SK-N-SH treated with all-trans-retinoic acid at 6 μM for 48 hours (cell line): ENCODE measurements around the gene VGLL2.

Experiments used
- BACH2 ChIP-seq: fragments of 250-450 bp; sonication (Bioruptor Pico); IDR thresholded peaks from 2 replicates; pipeline ENCODE4 v1.9.0; 2021; ENCODE audit warnings: mild to moderate bottlenecking, borderline replicate concordance
- CSDC2 ChIP-seq: fragments of 250-450 bp; sonication (Bioruptor Pico); IDR thresholded peaks from 2 replicates; pipeline ENCODE4 v1.5.0; 2020; ENCODE audit warnings: mild to moderate bottlenecking, moderate library complexity
- ESRRG ChIP-seq: fragments of 250-450 bp; sonication (Bioruptor Pico); IDR thresholded peaks from 2 replicates; pipeline ENCODE4 v1.6.1; 2021; ENCODE audit warnings: mild to moderate bottlenecking
- ISL1 ChIP-seq: fragments of 250-450 bp; sonication (Bioruptor Pico); IDR thresholded peaks from 2 replicates; pipeline ENCODE4 v2.1.2; 2022; ENCODE audit warnings: mild to moderate bottlenecking, moderate library complexity
- OSR1 ChIP-seq: fragments of 250-450 bp; sonication (Bioruptor Pico); IDR thresholded peaks from 2 replicates; pipeline ENCODE4 v1.8.0; 2022; ENCODE audit warnings: moderate library complexity, mild to moderate bottlenecking, inconsistent platforms
- RARB ChIP-seq: fragments of 250-450 bp; sonication (Bioruptor Pico); IDR thresholded peaks from 2 replicates; pipeline ENCODE4 v1.8.0; 2021; ENCODE audit warnings: mild to moderate bottlenecking, moderate library complexity
- ZFP30 ChIP-seq: fragments of 450-650 bp; formaldehyde crosslinking; IDR thresholded peaks from 2 replicates; pipeline ENCODE4 v1.5.0; 2022; ENCODE audit warnings: mild to moderate bottlenecking, moderate library complexity
- ZNF70 ChIP-seq: fragments of 450-650 bp; formaldehyde crosslinking; IDR thresholded peaks from 2 replicates; pipeline ENCODE4 v1.5.0; 2020; ENCODE audit warnings: mild to moderate bottlenecking, moderate library complexity
- TF ChIP-seq, protein P1 (sequence below): fragments of 250-450 bp; sonication (Bioruptor Pico); IDR thresholded peaks from 2 replicates; pipeline ENCODE4 v1.5.1; 2020; ENCODE audit warnings: low read depth, mild to moderate bottlenecking, moderate library complexity
- TF ChIP-seq, protein P2 (sequence below): fragments of 250-450 bp; sonication (Bioruptor Pico); IDR thresholded peaks from 2 replicates; pipeline ENCODE4 v1.8.0; 2020; ENCODE audit warnings: mild to moderate bottlenecking, moderate library complexity, borderline replicate concordance

DNA sequence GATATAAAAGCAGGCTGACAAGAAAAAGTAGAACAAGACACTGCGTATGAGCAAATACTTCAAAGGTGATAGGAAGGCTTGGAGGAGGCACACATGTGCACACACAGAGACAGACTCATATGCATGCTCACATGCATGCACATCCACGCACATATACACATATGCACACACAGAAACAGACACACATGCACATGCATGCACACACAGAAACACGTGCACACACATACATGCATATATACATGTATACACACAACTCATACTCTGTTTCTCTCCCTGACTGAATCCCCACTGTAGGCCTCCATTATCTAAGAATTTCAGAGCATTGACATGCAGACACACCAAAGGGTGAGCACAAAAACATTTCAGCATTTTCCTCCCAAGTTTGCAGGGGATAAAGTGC, 43.7 kb downstream of the VGLL2 start:
- TF ChIP-seq ISL1 (CRISPR knock-in tag), result no peak
- no peak for TF ChIP-seq ZFP30
- no peak for TF ChIP-seq RARB (CRISPR knock-in tag)
- TF ChIP-seq CSDC2 (CRISPR knock-in tag), result no peak
- TF ChIP-seq, protein P1, sequence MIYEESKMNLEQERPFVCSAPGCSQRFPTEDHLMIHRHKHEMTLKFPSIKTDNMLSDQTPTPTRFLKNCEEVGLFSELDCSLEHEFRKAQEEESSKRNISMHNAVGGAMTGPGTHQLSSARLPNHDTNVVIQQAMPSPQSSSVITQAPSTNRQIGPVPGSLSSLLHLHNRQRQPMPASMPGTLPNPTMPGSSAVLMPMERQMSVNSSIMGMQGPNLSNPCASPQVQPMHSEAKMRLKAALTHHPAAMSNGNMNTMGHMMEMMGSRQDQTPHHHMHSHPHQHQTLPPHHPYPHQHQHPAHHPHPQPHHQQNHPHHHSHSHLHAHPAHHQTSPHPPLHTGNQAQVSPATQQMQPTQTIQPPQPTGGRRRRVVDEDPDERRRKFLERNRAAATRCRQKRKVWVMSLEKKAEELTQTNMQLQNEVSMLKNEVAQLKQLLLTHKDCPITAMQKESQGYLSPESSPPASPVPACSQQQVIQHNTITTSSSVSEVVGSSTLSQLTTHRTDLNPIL (CRISPR knock-in tag), result no peak
- TF ChIP-seq, protein P2, sequence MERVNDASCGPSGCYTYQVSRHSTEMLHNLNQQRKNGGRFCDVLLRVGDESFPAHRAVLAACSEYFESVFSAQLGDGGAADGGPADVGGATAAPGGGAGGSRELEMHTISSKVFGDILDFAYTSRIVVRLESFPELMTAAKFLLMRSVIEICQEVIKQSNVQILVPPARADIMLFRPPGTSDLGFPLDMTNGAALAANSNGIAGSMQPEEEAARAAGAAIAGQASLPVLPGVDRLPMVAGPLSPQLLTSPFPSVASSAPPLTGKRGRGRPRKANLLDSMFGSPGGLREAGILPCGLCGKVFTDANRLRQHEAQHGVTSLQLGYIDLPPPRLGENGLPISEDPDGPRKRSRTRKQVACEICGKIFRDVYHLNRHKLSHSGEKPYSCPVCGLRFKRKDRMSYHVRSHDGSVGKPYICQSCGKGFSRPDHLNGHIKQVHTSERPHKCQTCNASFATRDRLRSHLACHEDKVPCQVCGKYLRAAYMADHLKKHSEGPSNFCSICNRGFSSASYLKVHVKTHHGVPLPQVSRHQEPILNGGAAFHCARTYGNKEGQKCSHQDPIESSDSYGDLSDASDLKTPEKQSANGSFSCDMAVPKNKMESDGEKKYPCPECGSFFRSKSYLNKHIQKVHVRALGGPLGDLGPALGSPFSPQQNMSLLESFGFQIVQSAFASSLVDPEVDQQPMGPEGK (CRISPR knock-in tag), result no peak
- TF ChIP-seq ESRRG (CRISPR knock-in tag), result no peak
- no peak for TF ChIP-seq OSR1 (CRISPR knock-in tag)
- no peak for TF ChIP-seq BACH2 (CRISPR knock-in tag)
- TF ChIP-seq ZNF70, result no peak
